Right kidney (tissue), 1 donor: ENCODE data around the gene OSM.

Source experiments
- DNase-seq: peaks from one replicate; pipeline ENCODE4 v3.0.0-alpha.2; 2016

Gene OSM

DNA sequence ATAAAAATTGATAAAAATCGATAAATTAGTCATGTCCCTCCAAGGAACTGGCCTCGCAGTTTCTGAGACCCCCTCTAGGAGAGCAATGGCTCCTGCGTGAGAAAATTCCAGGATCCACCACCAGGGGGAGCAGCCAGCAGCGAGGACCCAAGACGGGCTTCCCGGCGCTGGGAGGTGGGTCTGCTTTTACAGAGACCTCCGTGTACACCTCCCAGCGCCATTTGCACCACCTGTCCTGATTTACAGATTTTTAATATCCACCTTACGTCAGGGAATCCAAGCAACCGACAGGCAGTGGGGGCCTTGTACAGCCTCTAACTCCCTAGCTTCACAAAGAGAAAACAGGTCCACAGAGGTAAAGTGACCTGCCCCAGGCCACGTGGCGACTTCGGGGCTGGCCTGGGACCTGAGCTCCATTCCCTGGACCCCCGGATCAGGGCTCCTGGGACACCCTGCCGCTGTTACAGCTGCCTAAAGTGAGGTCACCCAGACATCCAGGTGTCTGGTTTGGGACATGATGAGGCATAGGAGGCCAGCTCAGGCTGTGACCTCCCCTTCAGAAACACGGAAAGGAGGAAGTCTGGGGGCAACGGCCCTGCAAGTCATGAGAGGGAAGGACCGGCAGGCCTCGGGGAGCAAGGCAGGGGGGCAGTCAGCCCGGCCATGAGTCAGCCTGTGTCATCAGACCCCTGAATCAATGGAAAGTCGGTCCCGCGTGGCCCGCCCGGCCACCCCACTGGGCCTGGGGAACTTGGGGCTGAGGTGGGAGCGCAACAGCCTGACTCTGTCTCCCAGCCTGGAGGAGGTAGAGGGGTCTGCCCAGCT lies 3.5 kb downstream of the OSM start:
- peak; percentile 58 for DNase-seq

DNA sequence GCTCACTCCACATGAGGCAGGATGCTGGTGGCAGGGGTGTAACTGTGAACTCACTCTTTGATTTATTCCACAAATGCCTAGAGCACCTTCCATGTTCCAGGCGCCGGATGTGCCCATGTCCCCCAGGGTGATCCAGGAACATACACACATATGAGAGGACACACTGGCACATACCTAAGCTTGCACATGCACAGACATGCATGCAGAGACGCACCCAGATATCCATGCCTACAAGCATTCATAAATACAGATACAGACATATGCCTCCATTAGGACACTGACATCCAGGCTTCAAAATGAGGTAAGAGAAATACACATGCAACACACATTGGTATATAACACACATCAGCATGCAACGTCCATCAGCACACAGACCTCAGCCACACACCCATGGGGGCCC lies 4.5 kb downstream of the OSM start:
- no peak for DNase-seq

DNA sequence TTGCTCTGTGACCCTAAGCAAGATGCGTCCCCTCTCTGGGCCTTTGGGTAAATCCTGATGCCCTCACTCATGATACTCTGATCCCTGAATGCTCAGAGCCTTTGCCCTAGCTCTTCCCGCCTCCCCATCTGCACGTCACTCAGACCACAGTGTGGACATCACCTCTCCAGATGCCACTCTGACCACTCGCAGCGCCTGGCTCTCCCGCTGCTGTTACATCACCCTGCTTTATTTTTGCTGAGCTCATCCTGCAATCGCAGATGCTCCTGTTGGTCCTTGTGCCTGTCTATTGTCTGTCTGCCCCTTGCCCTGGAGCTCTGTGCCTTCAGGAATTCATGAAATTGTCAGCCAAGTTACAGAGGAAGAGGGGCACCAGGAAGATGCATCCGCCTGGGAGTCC lies 5.5 kb downstream of the OSM start:
- no peak for DNase-seq

DNA sequence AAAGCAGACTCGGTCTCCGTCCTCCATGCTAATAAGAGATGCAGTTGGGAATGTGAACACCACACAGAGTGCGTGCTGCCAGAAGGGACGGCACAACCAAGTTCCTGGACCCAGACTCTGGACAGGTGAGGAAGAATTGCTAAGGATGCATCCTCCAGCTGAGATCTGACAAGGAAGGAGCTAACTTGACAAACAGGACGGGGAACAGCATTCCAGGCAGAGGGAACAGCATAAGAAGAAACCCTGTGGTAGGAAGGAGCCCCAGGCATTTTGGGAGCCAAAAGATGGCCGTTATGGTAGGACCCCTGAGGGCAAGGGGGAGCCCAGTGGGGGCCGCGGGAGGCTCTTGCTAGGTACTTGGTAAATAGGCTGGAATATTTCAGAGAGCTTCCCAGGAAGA lies 6.0 kb downstream of the OSM start:
- no peak for DNase-seq

DNA sequence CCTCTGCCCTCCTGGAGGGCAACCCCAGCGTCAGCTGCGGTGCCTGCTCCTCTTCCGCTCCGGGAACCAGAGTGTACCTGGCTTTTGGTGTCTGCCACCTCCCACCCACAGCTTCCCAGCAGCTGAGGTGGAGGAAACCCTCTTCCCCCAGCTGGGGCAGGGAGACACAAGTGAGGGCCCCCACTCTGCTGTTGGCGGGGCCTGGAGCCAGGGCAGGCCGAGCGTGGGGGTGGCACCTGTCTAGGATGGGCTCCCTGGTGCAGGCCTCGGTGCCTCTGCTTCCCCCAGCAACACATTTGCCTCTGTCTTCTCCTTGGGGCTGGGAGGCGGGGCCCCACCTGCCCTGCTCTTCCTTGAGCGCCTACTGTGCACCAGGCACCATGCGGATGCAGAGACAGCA lies 6.4 kb downstream of the OSM start:
- DNase-seq: no peak

DNA sequence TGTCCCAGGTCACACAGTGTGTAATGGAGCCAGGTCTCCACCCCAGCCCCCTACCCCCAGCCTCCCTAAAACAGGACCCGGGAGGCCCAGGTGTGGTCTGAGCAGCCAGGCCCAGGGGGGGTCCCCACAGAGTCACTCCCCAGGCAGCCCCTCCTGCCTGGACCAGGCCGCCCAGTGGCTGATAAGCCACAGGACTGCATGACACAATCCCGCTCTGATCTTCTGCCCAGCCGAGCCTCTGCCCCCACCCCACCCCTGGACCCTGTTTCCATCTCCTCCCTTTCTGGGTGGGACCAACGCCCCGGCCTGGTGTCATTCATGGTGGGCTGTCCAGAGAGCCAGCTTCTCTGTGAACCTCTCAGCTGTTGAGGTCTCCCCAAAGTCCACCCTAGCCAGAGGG lies 12.3 kb downstream of the OSM start:
- DNase-seq: no peak

DNA sequence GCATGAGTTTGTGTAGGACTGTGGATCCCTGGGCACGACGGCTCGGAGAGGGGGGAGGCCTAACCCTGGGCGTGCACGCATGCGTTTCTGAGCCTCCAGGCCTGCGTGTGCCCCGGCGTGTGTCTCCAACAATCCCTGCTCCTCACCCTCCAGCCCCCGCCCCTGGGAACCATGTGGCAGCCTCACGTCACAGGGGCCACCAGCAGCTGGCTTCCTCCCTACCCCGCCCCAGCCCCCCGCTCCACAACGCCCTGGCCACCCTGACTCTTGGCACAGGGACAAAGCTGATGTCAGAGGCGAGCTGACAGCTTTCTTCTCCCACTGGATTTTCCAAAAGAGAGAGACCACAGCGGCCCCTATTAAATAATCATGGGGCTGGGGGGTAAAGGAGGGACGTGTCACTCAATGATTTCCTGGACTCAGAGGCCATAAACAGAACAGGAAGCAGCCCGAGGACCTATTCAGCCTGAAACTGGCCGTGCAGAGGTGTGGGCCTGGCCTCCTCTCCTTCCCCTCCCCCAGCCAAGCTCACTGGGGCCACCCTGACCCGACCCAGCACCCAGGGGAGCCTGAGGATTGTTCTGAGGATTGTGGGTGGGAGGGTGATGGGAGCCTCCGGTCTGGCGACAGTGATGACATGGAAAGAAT lies 13.3 kb downstream of the OSM start:
- DNase-seq: no peak

DNA sequence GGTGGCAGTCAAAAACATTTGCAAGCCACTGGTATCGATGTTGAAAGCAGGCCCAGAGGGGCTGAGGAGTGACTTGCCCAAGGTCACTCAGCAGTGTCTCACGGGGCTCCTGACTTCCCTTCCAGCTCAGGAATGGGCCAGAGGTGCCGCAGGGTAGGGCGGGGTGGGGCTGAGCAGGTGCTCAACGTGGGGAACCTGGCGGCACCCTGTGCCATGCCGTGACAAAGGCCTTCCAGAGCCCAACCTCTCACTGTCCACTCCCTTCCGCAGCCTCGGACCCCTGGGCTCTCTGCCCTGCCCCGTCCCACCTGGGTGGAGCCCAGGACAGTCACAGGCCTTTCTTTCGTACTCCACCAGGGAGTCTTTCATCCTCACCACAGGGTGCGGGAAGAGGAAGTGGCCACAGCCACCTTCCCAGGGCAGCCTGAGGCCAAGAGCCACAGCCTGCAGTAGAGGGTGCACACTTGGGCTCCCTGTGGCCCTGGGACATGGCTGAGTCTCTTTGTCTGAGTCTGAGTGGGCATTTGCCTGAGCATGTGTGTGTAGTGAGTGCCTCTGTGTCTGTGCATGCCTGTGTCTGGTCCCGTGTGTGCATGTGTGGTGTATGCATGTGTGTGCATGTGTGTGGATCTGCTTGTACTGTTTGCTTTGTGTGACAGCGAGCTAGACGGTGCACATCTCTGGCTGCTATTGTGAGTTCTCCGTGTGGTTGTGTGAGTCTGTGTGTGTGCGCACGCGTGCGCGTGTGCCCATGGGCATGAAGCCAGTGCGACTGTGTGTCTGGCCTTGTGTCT lies 14.0 kb downstream of the OSM start:
- DNase-seq: no peak

DNA sequence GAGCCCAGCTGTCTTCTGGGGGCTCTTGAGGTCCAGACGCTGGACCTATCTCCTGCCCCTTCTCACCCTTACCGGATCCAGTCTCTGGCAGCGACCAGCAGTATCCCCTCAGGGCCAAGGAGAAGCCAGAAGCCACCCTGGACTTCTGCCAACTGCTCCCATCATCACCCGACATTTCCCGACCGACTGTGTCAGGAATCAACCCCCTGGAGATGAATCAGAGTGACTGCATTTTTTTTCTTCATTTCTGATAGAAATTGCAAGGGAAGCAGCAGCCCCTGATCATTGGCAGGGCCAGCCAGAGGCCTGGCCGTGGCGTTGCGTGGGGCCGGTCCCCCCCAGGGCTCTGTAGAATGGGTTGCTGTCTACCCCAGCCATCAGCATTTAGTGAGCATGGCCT lies 14.9 kb downstream of the OSM start:
- no peak for DNase-seq

DNA sequence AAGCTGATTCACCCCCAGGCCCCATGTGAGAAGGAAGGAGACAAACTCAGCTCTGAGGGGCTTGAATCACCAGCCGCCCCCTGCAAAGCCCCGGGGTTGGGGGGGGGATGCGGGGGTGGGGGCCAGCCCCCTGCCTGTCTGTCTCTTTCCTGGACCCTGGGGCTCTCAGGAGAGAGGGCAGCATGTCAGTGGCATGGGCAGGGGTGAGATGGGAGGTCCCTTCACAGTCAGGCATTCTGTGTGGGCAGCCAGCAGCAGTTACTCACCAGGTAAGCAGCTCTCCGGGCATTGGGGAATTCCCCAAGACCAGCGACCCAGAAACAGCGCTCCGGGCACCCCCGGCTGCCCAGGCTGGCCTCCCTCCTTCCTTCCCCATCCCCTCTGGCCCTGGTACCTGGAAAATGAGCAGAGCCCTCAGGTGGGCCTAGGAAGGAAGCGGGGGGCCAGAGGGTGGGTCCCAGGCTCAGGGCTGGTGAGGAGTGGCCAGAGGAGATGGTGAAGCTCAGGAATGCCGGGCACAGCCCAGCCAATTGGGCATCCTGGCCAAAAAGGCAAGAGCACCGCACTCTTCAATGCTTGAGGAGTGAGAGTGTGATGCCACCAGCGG lies 15.9 kb downstream of the OSM start:
- no peak for DNase-seq

DNA sequence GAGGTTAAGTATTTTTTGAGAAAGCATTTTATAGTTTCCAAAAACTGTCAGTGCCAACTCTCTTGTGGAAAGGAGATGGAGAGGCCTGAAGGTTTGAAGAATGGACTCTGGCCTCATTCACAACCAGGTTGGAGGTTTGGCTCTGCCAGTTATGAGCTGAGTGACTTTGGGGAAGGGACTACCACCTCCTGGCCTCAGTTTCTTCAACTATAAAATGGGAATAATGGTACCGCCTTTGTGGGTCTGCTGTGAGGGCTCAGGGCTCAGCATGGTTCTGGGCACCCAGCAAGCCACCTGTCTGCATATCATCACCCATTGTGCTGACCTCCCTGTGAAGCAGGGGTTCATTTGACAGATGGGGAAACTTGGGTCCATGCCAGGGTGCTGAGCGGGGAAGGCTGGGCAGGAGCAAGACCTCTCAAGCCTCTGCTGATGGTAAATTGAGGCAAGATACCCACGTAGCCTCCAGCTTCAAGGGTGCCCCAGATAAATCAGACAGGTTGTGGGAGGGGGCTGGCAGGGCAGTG lies 16.5 kb downstream of the OSM start:
- no peak for DNase-seq

DNA sequence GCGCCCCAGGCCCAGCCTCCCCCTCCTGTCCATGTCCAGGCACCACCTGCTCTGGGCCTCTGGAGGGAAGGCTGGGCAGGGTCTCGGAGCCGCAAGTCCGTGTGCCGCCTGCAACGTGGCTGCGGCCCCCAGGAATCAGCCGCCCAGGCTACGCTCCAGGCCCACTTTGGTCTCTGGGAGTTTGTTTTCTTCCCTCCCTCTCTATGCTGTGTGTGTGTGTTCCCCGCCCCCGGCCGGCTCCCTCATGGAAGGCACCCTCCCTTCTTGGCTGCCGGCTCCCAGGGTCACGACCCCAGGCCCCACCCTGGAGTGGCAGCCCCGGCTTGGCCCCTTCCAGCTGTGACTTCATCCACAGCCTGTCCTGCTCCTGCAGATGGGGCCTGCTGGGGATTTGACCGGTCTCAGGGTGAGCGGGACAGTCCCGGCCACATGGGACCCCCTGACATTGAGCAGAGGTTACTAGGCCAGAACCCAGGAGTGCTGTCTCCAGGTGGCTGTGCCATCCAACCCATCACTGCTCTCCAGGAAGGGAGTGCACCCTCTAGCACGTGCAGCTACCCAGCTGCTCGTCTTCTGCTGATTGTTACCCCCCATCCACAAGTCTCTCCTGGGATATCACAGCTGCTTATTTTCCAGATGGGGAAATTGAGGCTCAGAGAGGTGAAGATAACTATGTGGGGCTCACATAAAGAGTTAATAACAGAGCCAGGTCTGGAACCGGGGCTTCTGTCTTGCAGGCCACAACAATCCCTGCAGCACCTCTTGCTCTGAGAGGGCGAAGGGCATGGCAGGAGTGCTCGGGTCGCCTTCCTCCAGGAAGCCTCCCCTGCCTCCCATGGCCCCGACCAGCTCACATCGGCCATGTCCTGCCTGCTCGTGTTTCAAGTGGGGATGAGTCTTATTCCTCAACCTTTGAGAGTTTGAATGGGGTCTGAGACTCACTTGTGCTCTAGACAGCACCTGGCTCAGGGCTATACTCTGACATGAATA lies 17.3 kb downstream of the OSM start:
- DNase-seq: no peak

DNA sequence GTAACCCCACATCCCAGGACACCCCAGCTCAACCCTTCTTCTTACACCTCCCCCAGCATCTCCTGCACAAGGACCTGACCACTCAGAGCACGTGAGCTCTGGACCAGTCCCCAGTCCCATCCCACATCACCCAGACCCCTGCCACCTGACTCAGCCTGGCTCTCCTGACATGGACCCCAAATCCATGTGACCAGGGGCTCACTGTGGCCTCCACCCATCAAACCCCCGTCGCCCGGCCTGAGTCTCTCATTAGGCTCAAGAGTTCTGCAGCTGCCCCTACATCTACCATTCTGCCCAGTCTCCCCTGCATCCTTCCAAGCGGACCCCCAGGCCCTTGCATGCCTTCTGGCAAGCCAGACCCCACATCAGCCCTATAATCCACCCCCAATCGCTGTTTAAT lies 18.2 kb downstream of the OSM start:
- DNase-seq: no peak

DNA sequence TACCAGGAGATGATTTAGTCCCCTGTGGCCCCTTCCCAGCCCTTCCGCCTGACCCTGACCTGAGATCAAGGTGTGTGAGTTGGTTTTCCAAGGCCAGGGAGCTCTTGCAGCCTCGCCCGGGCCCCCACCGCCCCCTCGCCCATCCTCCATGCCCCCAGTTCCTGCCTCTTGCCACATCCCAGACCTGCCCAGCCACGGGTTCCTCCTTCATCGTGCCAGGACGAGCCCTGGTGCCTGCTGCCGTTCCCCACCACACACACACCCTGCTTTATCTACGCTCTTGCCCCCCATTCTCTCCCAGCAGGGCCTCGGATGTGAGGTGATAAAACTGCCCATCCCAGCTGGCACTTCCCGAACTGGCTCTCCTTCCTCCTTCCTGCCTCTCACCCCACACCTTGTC lies 18.7 kb downstream of the OSM start:
- DNase-seq: no peak

DNA sequence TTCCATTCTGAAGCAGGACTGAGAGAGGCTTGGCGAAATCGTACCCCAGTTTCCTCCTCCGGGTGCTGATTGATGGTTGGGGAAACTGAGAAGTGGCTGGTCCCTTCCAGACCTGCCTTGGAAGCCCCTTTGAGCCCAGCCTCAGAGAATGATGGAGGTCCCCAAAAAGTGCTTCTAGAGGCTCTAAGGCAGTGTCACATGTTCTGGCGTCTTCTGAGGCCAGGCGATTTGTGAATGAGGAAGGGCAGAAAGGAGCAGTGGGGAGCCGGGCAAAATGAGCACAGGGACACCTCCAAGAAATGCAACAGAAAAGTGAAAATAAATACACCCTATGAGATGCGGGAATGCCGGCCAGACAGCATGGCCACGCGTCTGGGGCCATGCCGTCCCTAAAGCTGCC lies 19.1 kb downstream of the OSM start:
- no peak for DNase-seq

DNA sequence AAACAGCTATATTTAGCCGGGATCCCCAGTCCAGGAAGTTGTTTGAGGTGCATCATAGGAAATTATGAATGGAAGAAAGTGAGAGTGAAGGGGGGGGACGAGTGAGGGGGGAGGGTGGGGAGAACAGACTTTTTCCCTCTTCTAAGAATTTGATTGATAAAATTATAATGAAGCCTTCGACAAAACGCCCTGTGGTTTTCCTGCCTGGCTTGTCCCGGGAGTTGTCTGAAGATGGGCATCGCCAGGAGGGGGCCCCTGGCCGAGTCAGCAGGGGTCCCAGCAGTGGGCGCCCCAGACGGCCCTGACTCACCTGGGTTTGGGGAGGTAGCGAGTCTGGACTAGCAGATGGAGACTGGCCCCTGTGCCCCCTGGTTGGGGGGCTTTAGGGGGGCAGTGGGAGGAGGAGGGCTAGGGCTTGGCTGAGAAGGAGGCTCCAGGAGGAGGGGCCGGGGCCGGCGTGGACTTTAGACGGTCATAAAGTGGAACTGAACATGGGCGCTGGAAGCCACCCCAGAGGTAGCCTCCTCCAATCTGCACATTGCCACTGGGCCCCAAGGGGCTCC lies 19.8 kb downstream of the OSM start:
- DNase-seq: peak; percentile 40

DNA sequence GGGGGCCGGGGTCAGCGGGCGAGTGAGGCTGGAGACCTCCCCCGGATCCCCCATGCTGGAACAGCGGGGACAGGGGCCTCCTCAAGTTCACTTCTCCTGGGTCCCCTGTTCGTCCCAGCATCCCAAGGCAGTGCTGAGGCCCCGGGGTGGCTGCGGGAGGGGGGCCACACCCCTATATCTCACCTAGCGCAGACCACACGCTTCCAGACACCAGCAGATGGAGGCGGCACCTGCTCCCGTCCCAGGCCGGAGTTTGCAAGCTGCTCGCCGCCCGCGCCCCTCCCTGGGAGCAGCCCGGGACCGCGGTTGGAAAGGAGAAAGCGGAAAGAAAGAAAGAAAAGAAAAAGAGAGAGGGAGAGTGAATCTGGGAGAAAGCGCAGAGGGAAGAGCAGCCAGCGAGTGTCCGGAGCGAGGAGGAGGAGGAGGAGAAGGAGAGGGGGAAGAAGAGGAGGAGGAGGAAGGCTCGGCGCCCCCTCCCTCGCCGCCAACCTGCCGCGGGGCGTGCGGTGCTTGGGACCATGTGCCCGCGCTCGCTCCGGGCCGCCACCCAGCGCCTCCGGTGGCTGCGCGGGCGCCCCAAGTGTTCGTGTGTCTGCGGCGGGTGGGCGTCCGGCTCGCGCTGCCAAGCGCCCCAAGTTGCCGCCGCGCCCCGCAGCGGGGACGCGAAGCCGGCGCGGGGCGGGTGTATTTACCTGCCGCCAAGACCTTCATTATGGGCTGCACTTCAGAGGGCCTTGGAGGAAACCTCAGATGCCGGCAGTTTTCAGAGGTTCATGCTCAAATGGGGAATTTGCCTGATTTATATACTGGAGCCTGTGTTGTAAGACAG lies 20.5 kb downstream of the OSM start, which contains the start of gene LIF:
Gene LIF, minus strand, starts transcription at position 775 of the 829 bp plus-strand sequence. Its CDS starts 64 bp downstream, at position 711.
- DNase-seq: peak; percentile 91

DNA sequence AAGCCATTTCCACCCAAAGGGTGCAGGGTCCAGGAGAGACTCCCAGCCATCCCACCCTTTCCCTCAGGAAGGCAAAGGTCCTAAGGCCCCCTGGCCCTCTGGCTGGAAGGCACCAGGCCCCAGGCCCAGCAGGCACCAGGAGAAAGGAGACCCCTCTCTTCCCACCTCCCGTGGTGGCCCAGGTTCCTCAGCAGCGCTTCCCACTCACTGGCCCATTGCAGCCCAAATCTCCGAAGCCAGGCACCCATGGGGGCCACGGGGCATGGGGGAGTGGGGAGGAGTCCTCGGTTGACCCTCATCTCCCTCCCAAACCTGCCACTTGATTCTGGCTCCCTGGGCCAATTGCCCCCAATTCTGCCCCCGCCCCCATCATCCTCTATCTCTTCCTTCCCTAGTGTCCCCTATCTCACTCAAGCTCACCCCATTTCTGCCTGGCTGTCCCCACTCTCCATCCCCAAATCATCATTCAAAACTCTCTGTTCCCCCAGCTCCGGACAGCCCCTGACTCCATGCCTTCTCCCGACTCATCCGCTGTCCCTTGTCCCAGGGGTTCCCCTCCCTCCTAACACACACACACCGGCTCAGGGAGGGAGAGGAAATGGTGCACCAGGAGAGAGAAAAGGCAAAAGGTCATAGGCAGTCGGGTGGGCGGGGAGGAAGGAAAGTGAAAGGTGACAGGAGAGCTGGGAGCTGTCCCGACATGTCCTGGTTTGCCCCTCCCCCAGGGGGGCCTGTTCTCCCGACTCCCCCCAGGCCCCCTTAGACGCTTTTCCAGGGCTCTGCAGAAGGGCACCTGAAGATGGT lies 21.3 kb downstream of the OSM start:
- no peak for DNase-seq

DNA sequence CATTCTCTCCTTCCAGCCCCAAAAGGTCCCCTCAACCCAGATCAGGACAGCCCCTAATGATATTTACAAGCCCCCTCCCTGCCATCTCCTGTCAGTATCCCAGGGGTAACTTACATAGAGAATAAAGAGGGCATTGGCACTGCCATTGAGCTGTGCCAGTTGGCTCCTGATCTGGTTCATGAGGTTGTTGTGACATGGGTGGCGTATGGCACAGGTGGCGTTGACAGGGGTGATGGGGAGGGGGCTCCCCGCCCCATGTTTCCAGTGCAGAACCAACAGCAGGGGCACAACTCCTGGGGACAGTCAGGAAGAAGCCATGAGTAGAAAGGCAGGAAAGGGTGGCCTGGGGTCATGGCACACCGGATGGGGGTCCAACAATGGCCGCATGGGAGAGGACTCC lies 22.0 kb downstream of the OSM start:
- no peak for DNase-seq
